IPS-18a (cell line): ENCODE data around the gene CTR9.

Experiments used
- H3K27ac ChIP-seq: one replicate; pipeline ENCODE4 v1.5.1; 2013; ENCODE audit warnings: low read length
- H3K27me3 ChIP-seq: one replicate; pipeline ENCODE4 v1.6.1; 2013; ENCODE audit warnings: mild to moderate bottlenecking, low read length; ENCODE audit not compliant: control insufficient read depth, insufficient read depth
- H3K36me3 ChIP-seq: one replicate; pipeline ENCODE4 v1.6.1; 2013; ENCODE audit warnings: low read depth, low read length; ENCODE audit not compliant: control insufficient read depth
- H3K4me1 ChIP-seq: one replicate; pipeline ENCODE4 v1.6.1; 2013; ENCODE audit warnings: low read depth, low read length; ENCODE audit not compliant: control insufficient read depth
- H3K4me3 ChIP-seq: one replicate; pipeline ENCODE4 v1.5.1; 2013; ENCODE audit warnings: low read length
- H3K9ac ChIP-seq: one replicate; pipeline ENCODE4 v1.6.1; 2013; ENCODE audit warnings: mild to moderate bottlenecking, low read length, moderate library complexity
- H3K9me3 ChIP-seq: one replicate; pipeline ENCODE4 v1.6.1; 2013; ENCODE audit warnings: low read depth, low read length; ENCODE audit not compliant: control insufficient read depth

Gene CTR9

DNA sequence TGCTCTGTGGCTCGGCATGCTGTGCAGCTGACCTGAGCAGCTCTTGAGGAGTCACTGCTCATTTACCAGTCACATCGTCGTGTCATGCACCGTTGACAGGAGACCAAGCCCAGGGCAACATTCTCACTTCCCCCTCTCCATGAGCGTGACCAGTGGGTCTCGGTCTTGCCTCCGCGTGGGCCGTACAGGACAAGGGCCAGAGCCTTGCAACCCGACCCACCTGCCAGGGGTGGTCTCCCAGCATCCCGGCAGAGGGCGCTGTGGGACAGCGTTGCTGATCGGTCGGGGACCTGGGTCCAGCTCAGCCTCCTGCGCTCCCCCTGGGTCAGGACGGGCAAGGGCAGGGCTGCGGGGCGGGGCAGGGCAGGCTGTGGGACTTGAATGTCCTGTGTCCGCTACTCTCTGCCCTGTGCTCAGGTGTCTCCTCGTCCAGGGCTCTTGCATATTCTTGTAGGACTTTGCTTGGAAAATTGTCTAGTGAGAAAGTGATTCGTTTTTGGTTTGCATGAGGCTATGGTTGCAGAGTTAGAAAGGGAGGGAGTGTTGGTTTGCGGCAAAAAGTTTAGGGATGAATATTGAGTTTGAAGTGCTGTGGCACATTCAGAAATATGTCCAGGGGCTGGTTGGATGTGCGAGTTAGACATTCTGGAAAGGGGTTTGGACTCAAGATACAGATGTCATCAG is 41.5 kb downstream of the CTR9 start:
- no peak overlapping the region for H3K4me3 ChIP-seq
- no peak overlapping the region for H3K27ac ChIP-seq
- H3K9ac ChIP-seq = no peak overlapping the region
- peaks cover 18% of the 10 kb centered on the region for H3K36me3 ChIP-seq
- no peaks in the 10 kb centered on the region for H3K9me3 ChIP-seq
- H3K4me1 ChIP-seq = peaks cover 5% of the 10 kb centered on the region
- H3K27me3 ChIP-seq = peaks cover 6% of the 10 kb centered on the region

DNA sequence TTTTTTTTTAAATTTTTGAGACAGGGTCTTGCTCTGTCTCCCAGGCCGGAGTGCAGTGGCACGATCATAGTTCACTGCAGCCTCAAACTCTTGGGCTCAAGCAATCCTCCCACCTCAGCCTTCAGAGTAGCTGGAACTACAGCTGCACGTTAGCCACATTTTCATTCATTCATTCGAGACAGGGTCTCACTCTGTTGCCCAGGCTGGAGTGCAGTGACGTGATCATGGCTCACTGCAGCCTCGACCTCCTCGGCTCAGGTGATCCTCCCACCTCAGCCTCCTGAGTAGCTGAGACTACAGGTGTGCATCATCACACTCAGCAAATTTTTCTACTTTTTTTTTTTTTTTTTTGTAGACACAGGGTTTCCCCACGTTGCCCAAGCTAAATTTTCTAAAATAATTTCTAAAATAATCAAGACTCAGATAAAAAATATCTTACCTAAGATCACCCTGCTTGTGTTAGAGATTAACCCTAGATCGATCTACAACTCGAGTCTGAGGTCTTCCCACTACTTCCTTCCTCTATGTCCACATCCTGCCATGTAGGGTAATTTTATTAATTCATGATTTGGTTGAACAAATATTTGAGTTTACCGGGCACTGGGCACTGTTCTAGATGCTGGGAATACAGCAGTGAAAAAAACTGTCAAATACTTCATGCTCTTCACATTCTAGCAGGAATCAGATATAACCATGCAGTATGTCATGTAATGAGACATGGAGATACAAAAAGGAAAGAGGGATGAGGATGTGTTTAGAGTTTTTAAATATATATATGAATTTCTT is 42.6 kb downstream of the CTR9 start:
- Histone ChIP-seq H3K4me3 (no peak overlapping the region), H3K9me3 (no peaks in the 10 kb centered on the region), H3K27ac (no peak overlapping the region), H3K9ac (no peak overlapping the region), H3K27me3 (peaks cover 6% of the 10 kb centered on the region), H3K4me1 (peaks cover 5% of the 10 kb centered on the region), H3K36me3 (peaks cover 29% of the 10 kb centered on the region)

DNA sequence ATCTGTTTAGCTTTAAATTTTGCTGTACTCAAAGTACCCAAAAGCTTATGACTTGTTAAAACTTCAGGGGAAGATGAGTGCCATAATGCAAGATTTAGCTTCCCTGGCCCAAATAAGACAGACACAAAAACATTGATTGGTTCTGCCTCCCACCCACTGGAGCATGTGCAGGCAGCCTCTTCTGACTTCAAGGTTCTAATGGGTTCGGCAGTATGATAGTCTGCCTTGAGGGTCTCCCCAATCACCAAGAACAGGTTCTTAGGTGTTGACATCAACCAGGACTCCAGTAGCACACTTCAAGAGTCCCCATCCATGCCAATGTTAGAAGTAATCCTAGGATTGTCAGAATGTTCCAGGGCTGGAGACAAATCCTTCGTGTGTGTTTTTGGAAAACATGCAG is 45.1 kb downstream of the CTR9 start:
- Histone ChIP-seq H3K9ac (no peak overlapping the region), H3K27ac (no peak overlapping the region), H3K27me3 (peaks cover 6% of the 10 kb centered on the region), H3K4me1 (peaks cover 5% of the 10 kb centered on the region), H3K4me3 (no peak overlapping the region), H3K9me3 (no peaks in the 10 kb centered on the region), H3K36me3 (peaks cover 54% of the 10 kb centered on the region)

DNA sequence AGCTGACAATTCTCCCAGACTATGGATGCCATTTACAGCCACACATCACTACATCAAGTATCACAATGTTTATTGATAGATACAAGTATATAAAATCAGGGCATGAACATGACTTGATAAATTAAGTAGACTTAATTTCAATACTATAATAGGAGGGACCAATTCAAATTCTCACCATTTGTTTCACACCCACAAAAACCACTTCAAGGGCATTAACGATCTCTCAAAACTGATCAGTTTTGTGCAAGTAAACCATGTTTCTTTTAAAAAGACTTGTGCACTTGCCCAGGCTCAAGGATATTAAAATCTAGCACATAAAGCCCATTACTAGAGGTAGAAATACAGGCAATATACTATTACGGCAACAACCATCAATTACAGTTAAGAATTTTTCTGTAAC is 46.0 kb downstream of the CTR9 start:
- Histone ChIP-seq H3K27me3 (peaks cover 6% of the 10 kb centered on the region), H3K9ac (no peak overlapping the region), H3K36me3 (peaks cover 62% of the 10 kb centered on the region), H3K4me3 (no peak overlapping the region), H3K9me3 (no peaks in the 10 kb centered on the region), H3K4me1 (peaks cover 5% of the 10 kb centered on the region), H3K27ac (no peak overlapping the region)

DNA sequence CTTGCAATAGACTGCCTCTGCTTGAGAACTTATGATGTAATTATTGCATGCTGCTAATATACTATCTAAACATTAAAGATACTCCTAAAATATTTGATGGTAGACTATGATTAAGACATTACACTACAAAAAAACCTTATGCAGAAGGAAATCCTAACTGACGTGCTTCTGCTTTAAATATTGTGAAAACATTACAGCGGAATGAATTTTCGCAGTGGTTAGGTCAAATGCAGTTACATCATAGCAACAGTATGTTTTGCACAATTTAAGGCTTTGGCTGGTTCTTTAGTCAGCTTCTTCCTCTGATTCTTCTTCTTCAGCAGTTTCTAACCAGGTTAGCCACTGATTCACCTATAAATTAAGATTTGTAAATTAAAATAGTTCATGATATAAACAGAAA is 46.5 kb downstream of the CTR9 start:
- Histone ChIP-seq H3K9ac (no peak overlapping the region), H3K9me3 (no peaks in the 10 kb centered on the region), H3K4me3 (no peak overlapping the region), H3K27me3 (peaks cover 6% of the 10 kb centered on the region), H3K4me1 (peaks cover 5% of the 10 kb centered on the region), H3K27ac (no peak overlapping the region), H3K36me3 (peaks cover 68% of the 10 kb centered on the region)

DNA sequence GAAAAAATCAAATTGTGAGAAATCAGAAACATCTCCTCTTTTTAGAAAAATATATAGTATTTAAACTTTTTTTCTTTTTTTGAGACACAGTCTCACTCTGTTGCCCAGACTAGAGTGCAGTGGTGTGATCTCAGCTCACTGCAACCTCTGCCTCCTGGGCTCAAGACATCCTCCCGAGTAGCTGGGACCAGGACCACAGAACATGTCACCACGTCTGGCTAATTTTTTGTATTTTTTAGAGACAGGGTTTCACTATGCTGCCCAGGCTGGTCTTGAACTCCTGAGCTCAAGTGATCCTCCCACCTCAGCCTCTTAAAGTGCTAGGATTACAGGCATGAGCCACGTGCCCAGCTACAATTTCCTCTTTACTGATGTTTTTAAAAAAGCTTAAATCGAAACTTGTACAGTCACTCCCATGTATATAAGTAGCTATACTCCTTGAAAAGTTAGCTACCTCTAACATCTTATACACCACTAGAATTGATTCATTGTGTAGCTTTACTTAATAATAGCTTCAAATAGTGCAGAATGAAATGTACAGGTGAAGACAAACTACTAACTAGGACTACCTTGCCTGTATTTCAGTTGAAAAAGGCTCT is 47.4 kb downstream of the CTR9 start:
- Histone ChIP-seq H3K4me1 (no peaks in the 10 kb centered on the region), H3K36me3 (peaks cover 77% of the 10 kb centered on the region), H3K4me3 (no peak overlapping the region), H3K9ac (no peak overlapping the region), H3K27ac (no peak overlapping the region), H3K9me3 (no peaks in the 10 kb centered on the region), H3K27me3 (no peaks in the 10 kb centered on the region)

DNA sequence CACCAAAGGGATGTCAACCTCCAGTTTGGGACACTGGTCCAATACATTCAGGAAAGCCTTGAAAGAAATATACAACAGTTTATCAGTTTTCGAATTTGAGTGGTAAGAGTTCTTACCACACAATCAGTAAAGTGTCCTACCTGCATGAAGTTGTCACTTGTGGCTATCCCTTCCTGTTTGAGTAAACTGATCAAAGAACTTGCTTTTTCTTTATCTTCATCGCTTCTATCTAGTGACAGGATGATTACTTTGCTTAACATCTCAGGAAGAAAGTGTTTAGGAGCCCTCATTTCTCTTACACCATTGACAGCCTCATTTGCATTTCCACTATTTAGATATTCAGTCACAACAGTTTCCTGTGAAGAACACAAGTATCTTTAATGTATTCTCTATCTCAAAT is 49.2 kb downstream of the CTR9 start:
- H3K4me1 ChIP-seq = no peaks in the 10 kb centered on the region

DNA sequence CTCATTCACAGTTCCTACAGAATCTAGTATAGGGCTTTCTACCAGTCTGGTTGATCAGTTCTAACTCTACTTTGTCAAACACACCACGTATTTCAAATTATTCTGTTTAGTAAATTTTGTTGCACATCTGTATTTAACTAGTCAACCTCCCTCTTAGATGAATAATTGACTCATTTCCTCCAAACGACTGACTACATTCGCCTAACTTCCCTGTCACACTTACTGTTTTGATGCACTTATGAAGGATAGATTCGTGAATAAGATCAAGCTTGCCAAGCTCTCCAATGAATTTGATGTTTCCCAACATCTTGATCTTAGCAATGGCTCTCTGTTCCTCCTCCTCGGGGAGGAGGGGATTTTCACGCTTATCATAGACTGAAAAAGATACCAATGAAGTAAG is 52.6 kb downstream of the CTR9 start:
- H3K4me3 ChIP-seq = no peak overlapping the region
- H3K27ac ChIP-seq = no peak overlapping the region
- H3K9me3 ChIP-seq = no peaks in the 10 kb centered on the region
- peaks cover 5% of the 10 kb centered on the region for H3K4me1 ChIP-seq
- peaks cover 90% of the 10 kb centered on the region for H3K36me3 ChIP-seq
- H3K27me3 ChIP-seq = no peaks in the 10 kb centered on the region
- no peak overlapping the region for H3K9ac ChIP-seq

More for the DNA sequence above, 49.2 kb downstream of the CTR9 start:
- Histone ChIP-seq H3K36me3 (peaks cover 95% of the 10 kb centered on the region), H3K9me3 (no peaks in the 10 kb centered on the region), H3K27me3 (no peaks in the 10 kb centered on the region), H3K9ac (no peak overlapping the region), H3K27ac (no peak overlapping the region), H3K4me3 (no peak overlapping the region)

DNA sequence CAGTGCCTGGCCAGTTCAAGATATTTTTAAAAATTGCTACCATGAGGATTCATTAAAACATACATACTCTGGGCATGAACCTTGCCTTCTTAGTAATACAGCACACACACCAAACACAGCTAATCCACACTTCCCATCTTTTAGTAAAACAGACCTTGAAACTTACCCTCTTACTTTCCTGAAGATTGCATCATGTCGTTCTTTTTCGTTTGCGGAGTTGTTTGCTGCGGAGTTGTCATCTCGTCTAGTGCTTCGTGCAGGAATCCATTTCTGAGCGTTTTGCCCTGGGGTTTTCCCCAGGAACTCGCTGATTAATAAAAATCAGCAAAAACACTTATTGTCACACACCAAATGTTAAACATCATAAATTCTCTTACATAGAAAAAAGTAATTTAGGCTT is 54.7 kb downstream of the CTR9 start:
- Histone ChIP-seq H3K27ac (no peak overlapping the region), H3K27me3 (no peaks in the 10 kb centered on the region), H3K4me1 (peaks cover 13% of the 10 kb centered on the region), H3K36me3 (peaks cover 69% of the 10 kb centered on the region), H3K9me3 (no peaks in the 10 kb centered on the region), H3K9ac (no peak overlapping the region), H3K4me3 (no peak overlapping the region)

DNA sequence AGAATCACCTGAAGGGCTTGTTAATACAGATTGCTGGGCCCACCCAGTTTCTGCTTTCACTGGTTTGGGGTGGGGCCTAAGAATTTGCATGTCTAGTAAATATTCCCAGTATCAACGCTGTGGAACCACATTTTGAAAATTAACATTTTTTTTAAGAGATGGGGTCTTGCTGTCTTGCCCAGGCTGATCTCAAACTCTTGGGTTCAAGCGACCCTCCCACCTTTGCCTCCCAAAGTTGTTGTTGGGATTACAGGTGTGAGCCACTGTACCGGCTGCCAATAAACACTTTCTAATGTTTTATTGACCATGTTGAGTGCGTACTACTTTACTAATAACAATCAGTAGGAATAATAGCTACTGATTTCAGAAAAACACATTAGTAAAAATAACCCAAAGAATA is 55.2 kb downstream of the CTR9 start:
- Histone ChIP-seq H3K9ac (peak overlapping the region; percentile 99), H3K4me1 (peaks cover 13% of the 10 kb centered on the region), H3K9me3 (no peaks in the 10 kb centered on the region), H3K27ac (no peak overlapping the region), H3K4me3 (peak overlapping the region; percentile 99), H3K36me3 (peaks cover 65% of the 10 kb centered on the region), H3K27me3 (no peaks in the 10 kb centered on the region)

DNA sequence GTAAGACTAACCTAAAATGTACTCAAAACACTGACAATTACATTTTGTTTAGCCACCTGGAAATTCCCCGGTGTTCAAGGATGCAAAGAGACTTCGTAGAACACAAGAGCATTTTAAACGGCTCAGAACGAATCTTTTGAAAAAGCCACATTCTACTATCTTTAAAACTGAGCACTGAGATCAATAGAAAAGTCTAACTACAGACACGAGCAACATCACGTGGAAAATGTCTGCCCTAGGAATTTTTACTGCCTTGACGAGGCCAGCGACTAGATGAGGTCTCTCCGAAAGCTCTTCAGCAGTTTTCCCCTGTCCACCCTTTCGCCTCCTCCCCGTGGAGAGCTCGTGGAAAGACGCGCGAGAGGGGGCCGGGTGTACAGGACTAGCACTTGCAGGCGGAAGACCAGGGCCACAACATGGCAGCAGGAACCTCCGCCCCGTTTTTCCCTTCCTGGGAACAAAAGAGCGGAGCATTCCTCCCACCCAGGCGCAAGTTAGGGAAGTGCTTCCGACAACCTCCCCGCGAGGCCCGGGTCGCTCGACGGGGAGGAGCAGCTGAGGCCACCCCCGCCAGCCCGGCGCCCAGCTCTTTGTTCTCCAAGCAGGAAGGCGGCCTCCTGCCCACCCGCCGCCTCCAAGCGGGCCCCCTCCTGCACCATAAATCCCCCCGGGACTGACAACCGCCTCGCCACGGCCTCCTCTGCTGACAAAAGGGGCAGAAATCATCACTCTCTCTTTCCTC is 56.6 kb downstream of the CTR9 start:
- Histone ChIP-seq H3K9me3 (no peaks in the 10 kb centered on the region), H3K27me3 (no peaks in the 10 kb centered on the region), H3K36me3 (peaks cover 50% of the 10 kb centered on the region), H3K4me3 (peak overlapping the region; percentile 99), H3K4me1 (peaks cover 13% of the 10 kb centered on the region), H3K27ac (peak overlapping the region; percentile 98), H3K9ac (peak overlapping the region; percentile 99)
